Measurements from ENCODE around the gene TECPR2. TPM values are rescaled to one million over a fixed set of nuclear protein-coding genes. Genes with fewer than 3 reads are reported as not detected.
"Not testable (repeated sequence)": the region's sequence is repeated elsewhere in the genome, so short reads cannot be mapped to it uniquely, and the experiment has no call there.

TECPR2 gene
- total RNA-seq, 2 experiments from 2014 or later = 10.3 to 13.1 TPM

DNA sequence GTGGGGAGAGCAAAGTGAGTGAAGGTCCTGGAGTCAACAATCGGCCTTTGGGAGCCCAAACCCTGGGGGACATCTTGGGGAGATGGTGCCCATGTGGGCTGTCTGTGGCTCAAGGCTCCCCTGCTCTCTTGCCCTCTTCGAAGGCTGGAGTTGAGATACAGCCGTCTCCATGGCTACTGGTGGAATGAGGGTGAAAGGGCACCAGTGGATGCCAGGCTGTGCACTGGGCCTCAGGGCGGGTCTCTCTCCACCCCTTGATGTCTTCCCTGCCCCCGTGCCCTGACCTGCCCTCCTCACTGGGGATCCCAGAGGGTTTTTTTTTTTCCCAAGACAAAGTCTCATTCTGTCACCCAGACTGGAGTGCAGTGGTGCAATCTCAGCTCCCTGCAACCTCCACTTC lies 148.8 kb downstream of the TECPR2 start:
- CTCF ChIA-PET = interaction anchor here (1.8 kb wide), 1 partner anchor 13 kb away, joined by 8 read pairs; no protein-coding TSS in a partner anchor
- ATAC-seq = no peak
- Mint-ChIP-seq H3K9me3 (ENCODE audit: low read depth) (no peaks in the 10 kb centered on the region), H3K36me3 (peaks cover 4% of the 10 kb centered on the region), H3K27ac (no peak overlapping the region), H3K4me1 (peaks cover 18% of the 10 kb centered on the region), H3K4me3 (no peak overlapping the region), H3K27me3 (peaks cover 3% of the 10 kb centered on the region)
- no peak for DNase-seq

DNA sequence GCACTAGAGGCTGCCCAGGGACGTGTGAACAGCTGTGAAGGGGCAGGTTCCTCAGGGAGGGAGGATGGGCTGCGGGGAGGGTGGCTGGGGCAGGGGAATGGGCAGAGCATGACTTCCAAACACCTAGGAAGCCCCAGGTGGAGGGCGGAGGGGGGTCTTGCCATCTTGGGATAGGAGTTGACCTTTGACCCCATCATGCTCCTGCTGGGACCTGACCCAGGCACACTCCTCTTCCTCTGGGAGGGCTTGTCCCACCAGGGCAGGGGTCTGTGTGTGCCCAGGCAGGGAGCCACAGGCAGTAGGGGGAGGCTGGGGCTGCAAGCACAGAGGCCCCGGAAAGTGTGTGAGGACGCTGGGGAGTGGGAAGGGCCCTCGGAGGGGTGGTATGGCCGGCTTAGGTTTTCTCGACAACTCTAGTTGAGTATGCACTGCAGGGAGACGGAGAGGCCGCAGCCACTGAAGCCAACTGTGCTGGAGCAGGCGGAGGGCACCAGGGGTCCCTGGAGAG lies 150.1 kb downstream of the TECPR2 start:
- Mint-ChIP-seq H3K4me1 (peaks cover 21% of the 10 kb centered on the region), H3K36me3 (peaks cover 4% of the 10 kb centered on the region), H3K9me3 (ENCODE audit: low read depth) (no peaks in the 10 kb centered on the region), H3K27ac (no peak overlapping the region), H3K27me3 (peaks cover 8% of the 10 kb centered on the region), H3K4me3 (no peak overlapping the region)
- CTCF ChIA-PET = interaction anchor here (1.8 kb wide), 1 partner anchor 12 kb away, joined by 8 read pairs; no protein-coding TSS in a partner anchor
- DNase-seq (no peak), ATAC-seq (no peak)

DNA sequence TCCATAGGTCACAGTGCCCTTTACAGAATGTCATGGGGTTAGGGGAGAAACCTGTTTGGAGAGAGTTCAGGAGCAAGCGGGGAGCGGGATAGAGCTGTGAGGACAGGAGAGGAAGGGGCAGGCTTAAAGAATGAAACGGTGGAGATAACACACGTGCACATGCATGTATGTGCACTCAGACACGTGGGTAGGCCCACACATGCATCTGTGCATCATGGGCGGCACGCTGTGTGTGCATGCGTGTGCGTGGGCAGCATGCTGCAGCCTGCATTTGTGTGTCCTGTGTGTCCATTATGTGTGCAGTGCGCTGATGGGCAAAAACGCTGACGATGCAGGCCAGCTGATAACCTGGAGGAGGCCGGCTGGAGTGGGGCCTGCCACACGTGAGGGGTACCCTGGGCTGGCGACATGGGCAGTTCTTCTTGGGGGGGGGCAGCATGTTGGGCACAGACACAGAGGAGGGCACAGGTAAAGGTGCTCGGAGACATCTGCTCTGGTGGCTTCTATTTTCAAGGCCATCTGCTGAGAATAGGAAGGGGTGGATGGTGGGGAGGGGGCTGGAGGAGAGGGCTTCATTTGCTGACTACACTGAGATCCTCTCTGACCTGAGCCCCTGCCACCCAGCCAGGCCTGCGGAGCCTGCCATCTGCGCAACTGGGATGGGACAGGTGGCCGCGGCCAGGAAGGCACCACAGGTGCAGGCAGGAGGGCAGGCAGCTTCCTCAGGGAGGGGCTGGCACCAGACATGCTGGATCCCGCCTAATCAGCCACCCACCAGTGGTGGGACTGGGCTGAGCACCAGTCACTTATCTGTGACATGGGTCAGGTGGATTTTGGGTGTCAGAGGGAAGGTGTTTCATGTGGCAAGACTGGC lies 151.4 kb downstream of the TECPR2 start:
- peaks cover 16% of the 10 kb centered on the region for H3K27me3 Mint-ChIP-seq
- H3K4me1 Mint-ChIP-seq = peaks cover 14% of the 10 kb centered on the region
- no peaks in the 10 kb centered on the region for H3K9me3 Mint-ChIP-seq (ENCODE audit: low read depth)
- no peak overlapping the region for H3K27ac Mint-ChIP-seq
- CTCF ChIA-PET = interaction anchor here (1.1 to 3.8 kb wide), 3 partner anchors 9 to 75 kb away, joined by 3 to 60 read pairs (median 23); no protein-coding TSS in a partner anchor
- DNase-seq (no peak), ATAC-seq (no peak)
- no peaks in the 10 kb centered on the region for H3K36me3 Mint-ChIP-seq
- H3K4me3 Mint-ChIP-seq = no peak overlapping the region

DNA sequence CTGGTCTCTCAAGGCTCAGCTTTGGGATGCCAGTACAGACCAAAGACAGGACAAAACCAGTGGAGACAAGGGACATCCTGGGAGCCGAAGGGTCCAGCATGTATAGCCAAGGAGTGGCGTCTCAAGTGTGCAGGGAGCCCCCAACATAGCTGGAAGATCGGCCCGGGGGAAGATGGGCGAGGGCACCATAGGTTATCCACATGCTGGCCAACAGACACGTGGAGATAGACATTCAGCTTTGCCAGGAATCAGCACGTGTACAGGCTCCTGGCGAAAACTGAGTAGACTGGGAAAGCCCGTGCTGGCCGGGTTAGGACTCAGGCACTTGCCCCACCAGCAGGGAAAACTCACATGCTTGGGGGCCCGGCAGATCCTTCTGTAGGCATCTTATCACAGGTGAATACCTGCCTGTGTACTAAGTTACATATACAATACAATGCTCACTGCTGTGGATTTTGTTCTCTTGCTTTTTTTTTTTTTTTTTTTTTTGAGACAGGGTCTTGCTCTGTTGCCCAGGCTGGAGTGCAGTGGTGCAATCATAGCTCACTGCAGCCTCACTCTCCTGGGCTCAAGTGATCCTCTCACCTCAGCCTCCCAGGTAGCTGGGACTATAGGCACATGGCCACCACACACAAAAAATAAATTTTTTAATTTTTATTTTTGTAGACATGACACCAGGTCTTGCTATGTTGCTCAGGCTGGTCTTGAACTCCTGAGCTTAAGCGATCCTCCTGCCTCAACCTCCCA lies 152.4 kb downstream of the TECPR2 start:
- CTCF ChIA-PET = interaction anchor here (0.7 to 3.8 kb wide), 8 partner anchors 7 to 231 kb away, joined by 3 to 60 read pairs (median 5); no protein-coding TSS in a partner anchor
- H3K9me3 Mint-ChIP-seq (ENCODE audit: low read depth) = no peaks in the 10 kb centered on the region
- no peak overlapping the region for H3K4me3 Mint-ChIP-seq

DNA sequence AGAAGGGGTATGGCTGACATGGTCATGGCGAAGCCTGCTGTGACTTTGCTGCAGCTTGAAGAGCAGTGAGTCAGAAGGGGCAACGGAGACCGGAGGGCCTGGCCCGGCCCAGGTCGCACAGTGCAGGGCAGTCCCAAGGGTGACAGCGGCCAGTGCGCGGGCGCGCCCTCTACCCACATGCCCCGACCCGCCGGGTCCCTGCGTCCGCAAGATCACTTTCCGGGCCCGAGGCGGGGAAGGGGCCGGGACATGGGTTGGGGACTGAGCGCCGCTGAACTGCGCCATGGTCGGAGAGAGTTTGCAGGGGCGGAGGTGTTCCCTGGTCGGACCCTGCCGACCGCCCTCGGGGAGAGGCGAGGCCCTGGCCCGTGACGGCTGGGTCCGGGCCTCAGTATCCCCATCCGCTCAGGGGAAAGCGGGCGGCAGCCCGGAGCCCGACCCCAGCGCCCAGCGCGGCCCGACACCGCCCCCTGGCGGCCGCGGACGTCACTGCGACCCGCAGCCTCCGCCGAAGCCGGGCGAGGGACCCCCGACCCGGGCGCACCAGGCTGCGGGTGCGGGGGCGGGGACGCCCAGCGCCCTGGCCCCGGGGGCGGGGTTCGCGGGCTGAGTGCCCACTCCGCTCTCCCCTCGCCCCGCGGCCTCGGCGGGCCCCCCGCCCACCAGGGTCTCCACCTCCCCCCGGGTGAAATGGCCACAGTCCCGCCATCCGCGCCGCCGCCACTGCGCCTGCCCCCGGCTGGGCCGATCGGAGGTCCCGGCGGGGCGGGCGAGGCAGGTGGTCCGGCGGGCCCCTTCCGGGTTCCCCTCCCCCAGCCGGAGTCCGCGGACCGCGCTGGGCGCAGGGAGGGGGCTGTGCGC lies 154.0 kb downstream of the TECPR2 start:
- peaks cover 6% of the 10 kb centered on the region for H3K4me1 Mint-ChIP-seq
- DNase-seq = peak; percentile 67
- CTCF ChIA-PET = interaction anchor here (1.0 to 3.8 kb wide), 11 partner anchors 8 to 200 kb away, joined by 3 to 60 read pairs (median 6); partner anchors contain the start of genes CINP and TECPR2
- peak; percentile 85 for ATAC-seq
- no peaks in the 10 kb centered on the region for H3K36me3 Mint-ChIP-seq
- peaks cover 16% of the 10 kb centered on the region for H3K27me3 Mint-ChIP-seq
- H3K4me3 Mint-ChIP-seq = peak overlapping the region; percentile 73
- H3K9me3 Mint-ChIP-seq (ENCODE audit: low read depth) = no peaks in the 10 kb centered on the region
- peak overlapping the region; percentile 28 for H3K27ac Mint-ChIP-seq

More for the DNA sequence above, 152.4 kb downstream of the TECPR2 start:
- Mint-ChIP-seq H3K4me1 (peaks cover 13% of the 10 kb centered on the region), H3K36me3 (no peaks in the 10 kb centered on the region), H3K27ac (no peak overlapping the region), H3K27me3 (peaks cover 16% of the 10 kb centered on the region)
- DNase-seq = no peak
- no peak for ATAC-seq

DNA sequence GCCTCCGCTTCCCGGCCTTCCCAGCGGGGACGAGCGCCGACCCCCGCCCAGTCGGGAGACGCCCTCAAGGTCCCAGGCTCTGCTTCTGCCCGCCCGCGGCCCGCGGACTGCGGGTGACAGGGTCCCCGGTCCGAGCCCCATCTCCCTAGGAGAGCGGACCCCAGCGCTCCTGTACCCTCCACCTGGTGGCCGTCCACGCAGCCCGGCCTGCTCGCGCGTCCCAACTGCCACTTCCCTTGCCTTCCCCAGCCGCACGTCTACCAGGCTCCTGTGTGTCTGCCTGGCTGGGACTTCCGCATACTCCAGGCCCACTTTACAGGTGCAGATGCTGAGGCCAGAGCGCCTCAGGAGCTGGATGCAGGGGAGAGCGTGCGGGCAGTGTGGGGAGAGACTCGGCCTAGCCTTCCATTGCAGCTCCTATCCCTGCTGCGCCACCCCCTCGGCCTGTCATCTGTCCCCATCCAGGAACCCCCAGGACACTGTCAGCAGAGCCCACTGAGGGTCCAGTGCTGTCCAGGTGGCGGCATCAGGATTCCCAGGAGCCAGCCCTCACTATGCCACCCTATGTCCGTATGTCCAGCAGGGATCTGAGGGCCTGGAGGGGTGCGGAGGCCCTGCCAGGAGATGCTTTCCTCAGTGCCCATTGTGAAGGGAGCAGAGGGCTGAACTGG lies 154.8 kb downstream of the TECPR2 start:
- Mint-ChIP-seq H3K4me1 (peaks cover 6% of the 10 kb centered on the region), H3K9me3 (ENCODE audit: low read depth) (no peaks in the 10 kb centered on the region), H3K36me3 (no peaks in the 10 kb centered on the region), H3K4me3 (peak overlapping the region; percentile 67), H3K27ac (peak overlapping the region; percentile 59), H3K27me3 (peaks cover 16% of the 10 kb centered on the region)
- no peak for DNase-seq
- no peak for ATAC-seq
- CTCF ChIA-PET = interaction anchor here (0.9 to 3.0 kb wide), 5 partner anchors 20 to 203 kb away, joined by 3 to 30 read pairs (median 4); no protein-coding TSS in a partner anchor

DNA sequence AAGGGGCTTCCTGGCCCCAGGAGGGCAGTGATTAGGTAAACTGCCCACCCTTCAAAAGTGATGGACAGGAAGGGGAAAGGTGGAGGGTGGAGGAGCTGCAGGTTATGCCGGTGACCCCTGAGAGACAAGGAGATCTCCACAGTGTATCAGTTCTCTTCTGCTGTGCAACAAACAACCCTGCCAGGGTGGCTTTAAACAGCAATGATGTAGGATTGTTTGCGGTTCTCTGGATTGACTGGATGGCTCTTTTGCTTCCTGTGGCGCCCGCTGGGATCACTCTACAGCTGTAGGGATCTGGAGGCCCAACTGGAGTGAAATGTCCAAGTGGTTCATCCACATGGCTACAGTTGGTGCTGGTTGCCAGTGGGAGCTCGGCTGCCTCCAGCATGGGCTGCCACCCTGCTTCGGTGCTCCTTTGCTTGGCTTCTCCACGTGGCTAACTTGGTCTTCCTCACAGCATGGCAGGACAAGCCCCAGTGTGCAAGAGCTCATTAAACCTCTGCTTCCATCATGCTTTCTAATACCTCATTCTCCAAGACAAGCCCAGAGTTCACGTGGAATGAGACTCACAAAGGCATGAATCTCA lies 155.4 kb downstream of the TECPR2 start:
- peaks cover 9% of the 10 kb centered on the region for H3K4me1 Mint-ChIP-seq
- DNase-seq = no peak
- no peaks in the 10 kb centered on the region for H3K36me3 Mint-ChIP-seq
- peaks cover 16% of the 10 kb centered on the region for H3K27me3 Mint-ChIP-seq
- no peak for ATAC-seq
- no peak overlapping the region for H3K27ac Mint-ChIP-seq
- CTCF ChIA-PET = interaction anchor here (0.9 to 3.0 kb wide), 6 partner anchors 16 to 204 kb away, joined by 3 to 30 read pairs (median 4); no protein-coding TSS in a partner anchor
- H3K9me3 Mint-ChIP-seq (ENCODE audit: low read depth) = no peaks in the 10 kb centered on the region
- no peak overlapping the region for H3K4me3 Mint-ChIP-seq

DNA sequence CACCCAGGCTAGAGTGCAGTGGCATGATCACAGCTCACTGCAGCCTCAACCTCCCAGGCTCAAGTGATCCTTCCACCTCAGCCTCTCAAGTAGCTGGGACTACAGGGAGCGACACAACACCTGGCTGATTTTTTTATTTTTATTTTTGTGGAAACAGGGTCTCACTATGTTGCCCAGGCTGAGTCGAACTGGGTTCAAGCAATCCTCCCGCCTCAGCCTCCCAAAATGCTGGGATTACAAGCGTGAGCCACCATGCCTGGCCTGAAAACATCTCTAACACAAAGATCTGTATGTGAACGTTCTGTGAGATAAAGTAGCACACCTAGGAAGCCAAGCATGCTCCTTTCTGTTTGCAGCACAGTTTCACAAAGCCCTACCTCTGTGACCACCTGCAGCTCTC lies 157.0 kb downstream of the TECPR2 start:
- not testable (repeated sequence) for H3K9me3 Mint-ChIP-seq (ENCODE audit: low read depth); H3K36me3 Mint-ChIP-seq; H3K4me3 Mint-ChIP-seq; H3K27ac Mint-ChIP-seq; ATAC-seq; DNase-seq
- peaks cover 16% of the 10 kb centered on the region for H3K27me3 Mint-ChIP-seq
- CTCF ChIA-PET = interaction anchor here (2.2 to 3.0 kb wide), 2 partner anchors 82 to 202 kb away, joined by 8 to 30 read pairs; no protein-coding TSS in a partner anchor
- peaks cover 22% of the 10 kb centered on the region for H3K4me1 Mint-ChIP-seq

DNA sequence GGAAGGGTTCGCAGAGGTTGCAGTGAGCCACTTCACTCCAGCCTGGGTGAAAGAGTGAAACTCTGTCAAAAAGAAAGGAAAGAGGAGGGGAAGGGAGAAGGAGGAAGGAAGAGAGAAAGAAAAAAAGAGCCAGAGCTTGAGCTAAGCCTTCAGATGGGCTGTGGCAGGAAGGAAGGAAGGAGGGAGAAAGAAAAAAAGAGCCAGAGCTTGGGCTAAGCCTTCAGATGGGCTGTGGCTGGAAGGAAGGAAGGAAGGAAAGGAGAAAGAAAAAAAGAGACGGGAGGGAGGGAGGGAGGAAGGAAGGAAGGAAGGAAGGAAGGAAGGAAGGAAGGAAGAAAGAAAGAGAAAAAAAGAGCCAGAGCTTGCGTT lies 160.4 kb downstream of the TECPR2 start:
- CTCF ChIA-PET = interaction anchor here (0.7 to 3.5 kb wide), 12 partner anchors 9 to 252 kb away, joined by 3 to 24 read pairs (median 3); partner anchors contain the start of genes ANKRD9 and ZNF839
- Mint-ChIP-seq H3K4me1 (peaks cover 33% of the 10 kb centered on the region), H3K36me3 (no peaks in the 10 kb centered on the region), H3K27ac (peak overlapping the region; percentile 70), H3K27me3 (peaks cover 5% of the 10 kb centered on the region), H3K4me3 (no peak overlapping the region), H3K9me3 (ENCODE audit: low read depth) (no peaks in the 10 kb centered on the region)
- ATAC-seq (no peak), DNase-seq (no peak)

DNA sequence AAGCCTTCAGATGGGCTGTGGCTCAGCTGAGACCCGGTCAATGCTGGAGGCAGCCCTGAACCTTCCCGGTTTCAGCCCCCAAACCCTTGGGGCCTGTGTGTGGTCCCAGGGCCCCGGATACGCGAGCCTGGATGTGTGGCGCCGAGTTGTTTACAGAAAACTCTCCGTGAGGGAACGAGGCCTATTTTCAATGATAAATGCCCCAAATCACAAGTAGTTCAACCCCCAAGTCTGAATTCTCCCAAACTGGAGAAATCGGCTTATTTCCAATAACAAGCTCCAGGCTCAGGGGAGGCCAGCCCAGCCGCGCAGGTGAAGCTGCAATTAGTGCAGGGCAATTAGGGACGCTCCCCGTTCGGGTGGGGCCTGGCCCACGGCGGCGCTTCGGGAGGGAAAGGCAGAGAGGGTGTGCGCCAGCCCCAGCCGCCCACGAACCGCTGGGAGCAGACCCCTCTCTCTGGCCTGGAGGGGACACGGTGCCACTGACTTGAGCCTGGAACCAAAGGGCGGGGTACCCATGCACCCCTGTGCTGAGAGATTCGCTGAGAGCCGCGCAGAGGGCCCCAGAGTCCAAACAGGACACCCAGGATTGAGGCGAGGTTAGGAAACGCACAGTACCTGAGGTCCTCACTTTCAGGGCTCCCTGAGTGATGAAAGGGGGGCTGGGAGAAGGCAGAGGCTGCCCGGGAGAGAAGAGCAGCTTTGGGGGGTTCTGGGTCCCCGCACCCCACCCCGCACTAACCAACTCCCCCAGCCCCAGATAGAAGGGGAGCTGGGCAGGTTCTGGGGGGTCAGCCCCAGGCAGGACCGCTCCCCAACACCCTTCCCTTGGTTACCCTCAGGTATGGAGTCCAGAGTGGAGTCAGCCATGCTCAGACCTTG lies 161.1 kb downstream of the TECPR2 start:
- DNase-seq (no peak), ATAC-seq (no peak)
- CTCF ChIA-PET = interaction anchor here (0.7 to 3.5 kb wide), 27 partner anchors 9 to 299 kb away, joined by 3 to 24 read pairs (median 4); partner anchors contain the start of genes ANKRD9 and ZNF839
- Mint-ChIP-seq H3K36me3 (no peaks in the 10 kb centered on the region), H3K27ac (no peak overlapping the region), H3K27me3 (no peaks in the 10 kb centered on the region), H3K9me3 (ENCODE audit: low read depth) (no peaks in the 10 kb centered on the region), H3K4me3 (peak overlapping the region; percentile 90), H3K4me1 (peaks cover 33% of the 10 kb centered on the region)
